GM18858 (cell line): ENCODE measurements around the gene ACBD4.

Source experiments
- ATAC-seq: cut with Tn5 transposase; IDR thresholded peaks from one replicate; pipeline ENCODE4 v1.9.1; 2021; ENCODE audit not compliant: unreplicated experiment

The ACBD4 gene

GRCh38 chr17:45104029-45104428, 31.5 kb upstream of the ACBD4 start:
- ATAC-seq = no peak

GRCh38 chr17:45104497-45104896, 31.0 kb upstream of the ACBD4 start:
- ATAC-seq = no peak

- ATAC-seq = no peak
Measured at GRCh38 chr17:45104907-45105624, 30.4 kb upstream of the ACBD4 start.

GRCh38 chr17:45106096-45106495, 29.4 kb upstream of the ACBD4 start:
- no peak for ATAC-seq

GRCh38 chr17:45106582-45106981, 28.9 kb upstream of the ACBD4 start:
- no peak for ATAC-seq

GRCh38 chr17:45107293-45108010, 28.0 kb upstream of the ACBD4 start:
- no peak for ATAC-seq

GRCh38 chr17:45108051-45108450, 27.4 kb upstream of the ACBD4 start:
- no peak for ATAC-seq

GRCh38 chr17:45108595-45109521, 26.6 kb upstream of the ACBD4 start:
- no peak for ATAC-seq

GRCh38 chr17:45110676-45111611, 24.5 kb upstream of the ACBD4 start:
- ATAC-seq = no peak

GRCh38 chr17:45111850-45112249, 23.6 kb upstream of the ACBD4 start:
- no peak for ATAC-seq

GRCh38 chr17:45112559-45113423, 22.7 kb upstream of the ACBD4 start:
- ATAC-seq = no peak

- ATAC-seq = no peak
Measured at GRCh38 chr17:45113424-45113754, 22.1 kb upstream of the ACBD4 start.

GRCh38 chr17:45114117-45114932, 21.2 kb upstream of the ACBD4 start:
- no peak for ATAC-seq

- ATAC-seq = no peak
Measured at GRCh38 chr17:45115015-45115625, 20.4 kb upstream of the ACBD4 start.

GRCh38 chr17:45115871-45116270, 19.6 kb upstream of the ACBD4 start:
- no peak for ATAC-seq

GRCh38 chr17:45116434-45117016, 19.0 kb upstream of the ACBD4 start:
- ATAC-seq = no peak

- no peak for ATAC-seq
Measured at GRCh38 chr17:45117334-45117733, 18.2 kb upstream of the ACBD4 start.
